Thoracic aorta (tissue), 2 donors: ENCODE measurements around the gene TMEM38B. TPM values are rescaled to one million over a fixed set of nuclear protein-coding genes. Genes with fewer than 3 reads are reported as not detected.

Experiments
- ATAC-seq: fragments of 150-250 bp; one replicate; pipeline ENCODE4 v1.8.0; 2017; ENCODE audit warnings: low read depth; ENCODE audit not compliant: insufficient number of reproducible peaks, low FRiP score
- DNase-seq: peaks from one replicate; pipeline ENCODE4 v3.0.0-alpha.2; 2020; ENCODE audit warnings: low spot score
- H3K27ac ChIP-seq, 2 donors: fragments of 200-600 bp; sonication (generic); 1 replicate in 1 of 2; 2 replicates in 1 of 2; pipeline ENCODE4 v1.5.1; 2016; ENCODE audit warnings: mild to moderate bottlenecking in 2 of 2, moderate library complexity in 2 of 2
- H3K27me3 ChIP-seq: fragments of 200-600 bp; sonication (generic); replicated peaks from 2 replicates; pipeline ENCODE4 v1.6.0; 2016; ENCODE audit warnings: mild to moderate bottlenecking; ENCODE audit not compliant: insufficient read depth
- H3K36me3 ChIP-seq: fragments of 200-600 bp; sonication (generic); one replicate; pipeline ENCODE4 v1.5.1; 2016
- H3K4me1 ChIP-seq, 2 donors: fragments of 200-600 bp; sonication (generic); 1 replicate in 1 of 2; 2 replicates in 1 of 2; pipeline versions ENCODE4 v1.5.1 to v1.6.0; 2016; ENCODE audit warnings: low read depth in 2 of 2, mild to moderate bottlenecking in 1 of 2; ENCODE audit not compliant: control insufficient read depth in 1 of 2
- H3K4me3 ChIP-seq: fragments of 200-600 bp; sonication (generic); 2 replicates; pipeline ENCODE4 v1.5.1; 2016; ENCODE audit warnings: mild to moderate bottlenecking
- H3K9me3 ChIP-seq: fragments of 200-600 bp; sonication (generic); 2 replicates; pipeline ENCODE4 v1.5.1; 2016
- total RNA-seq, 2 donors: library from RNA; depleted of rRNA; stranded (reverse); fragments of >200 nt; gene quantifications; one replicate each; pipeline versions ENCODE4 v1.1.0 to v1.2.3, GENCODE V29; 2016
- TF ChIP-seq, protein P1 (sequence below): fragments of 200-600 bp; sonication (generic); IDR thresholded peaks from one replicate; pipeline ENCODE4 v1.5.1; 2019; ENCODE audit warnings: antibody characterized with exemption

TMEM38B gene
- total RNA-seq, 2 donors from 2014 or later, result 6.1 to 6.6 TPM

DNA sequence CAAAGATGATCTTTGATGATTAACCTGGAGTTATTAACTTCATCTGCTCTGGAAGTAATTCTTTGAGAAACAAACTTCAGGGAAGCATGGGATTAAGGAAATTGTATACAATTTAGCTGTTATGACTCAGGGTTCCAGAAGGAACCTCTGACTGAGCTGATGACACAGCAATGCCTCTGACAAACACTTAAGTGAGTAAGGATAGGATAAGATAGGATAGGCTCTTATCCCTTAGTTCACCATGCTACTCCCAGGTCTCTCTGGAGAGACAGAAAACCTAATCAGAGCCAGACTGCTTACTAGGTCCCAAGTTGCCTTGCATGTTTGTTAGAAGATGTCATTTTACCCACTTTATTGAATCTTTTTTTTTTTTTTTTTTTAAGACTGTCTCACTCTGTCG, 12.6 kb upstream of the TMEM38B start:
- TF ChIP-seq, protein P1, sequence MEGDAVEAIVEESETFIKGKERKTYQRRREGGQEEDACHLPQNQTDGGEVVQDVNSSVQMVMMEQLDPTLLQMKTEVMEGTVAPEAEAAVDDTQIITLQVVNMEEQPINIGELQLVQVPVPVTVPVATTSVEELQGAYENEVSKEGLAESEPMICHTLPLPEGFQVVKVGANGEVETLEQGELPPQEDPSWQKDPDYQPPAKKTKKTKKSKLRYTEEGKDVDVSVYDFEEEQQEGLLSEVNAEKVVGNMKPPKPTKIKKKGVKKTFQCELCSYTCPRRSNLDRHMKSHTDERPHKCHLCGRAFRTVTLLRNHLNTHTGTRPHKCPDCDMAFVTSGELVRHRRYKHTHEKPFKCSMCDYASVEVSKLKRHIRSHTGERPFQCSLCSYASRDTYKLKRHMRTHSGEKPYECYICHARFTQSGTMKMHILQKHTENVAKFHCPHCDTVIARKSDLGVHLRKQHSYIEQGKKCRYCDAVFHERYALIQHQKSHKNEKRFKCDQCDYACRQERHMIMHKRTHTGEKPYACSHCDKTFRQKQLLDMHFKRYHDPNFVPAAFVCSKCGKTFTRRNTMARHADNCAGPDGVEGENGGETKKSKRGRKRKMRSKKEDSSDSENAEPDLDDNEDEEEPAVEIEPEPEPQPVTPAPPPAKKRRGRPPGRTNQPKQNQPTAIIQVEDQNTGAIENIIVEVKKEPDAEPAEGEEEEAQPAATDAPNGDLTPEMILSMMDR, result no peak
- H3K9me3 ChIP-seq, result no peaks in the 10 kb centered on the region
- no peak overlapping the region for H3K4me3 ChIP-seq
- H3K27me3 ChIP-seq, result no peaks in the 10 kb centered on the region
- H3K27ac ChIP-seq, result no peak overlapping the region
- no peak for ATAC-seq
- H3K36me3 ChIP-seq, result no peaks in the 10 kb centered on the region
- no peaks in the 10 kb centered on the region for H3K4me1 ChIP-seq
- no peak for DNase-seq

- ATAC-seq, result no peak
- H3K4me3 ChIP-seq, result no peak overlapping the region
- no peaks in the 10 kb centered on the region for H3K27me3 ChIP-seq
- TF ChIP-seq, protein P1, result no peak
- H3K36me3 ChIP-seq, result no peaks in the 10 kb centered on the region
- no peak for DNase-seq
- no peak overlapping the region for H3K27ac ChIP-seq
- no peaks in the 10 kb centered on the region for H3K4me1 ChIP-seq
- no peaks in the 10 kb centered on the region for H3K9me3 ChIP-seq
Observed at GRCh38 chr9:105683688-105684275, 10.6 kb upstream of the TMEM38B start.

GRCh38 chr9:105686936-105687335, 7.4 kb upstream of the TMEM38B start:
- ATAC-seq (no peak), DNase-seq (no peak)
- Histone ChIP-seq H3K9me3 (no peaks in the 10 kb centered on the region), H3K36me3 (no peaks in the 10 kb centered on the region), H3K4me1 (no peaks in the 10 kb centered on the region), H3K27me3 (no peaks in the 10 kb centered on the region), H3K4me3 (no peak overlapping the region), H3K27ac (no peak overlapping the region)
- TF ChIP-seq, protein P1, result no peak

DNA sequence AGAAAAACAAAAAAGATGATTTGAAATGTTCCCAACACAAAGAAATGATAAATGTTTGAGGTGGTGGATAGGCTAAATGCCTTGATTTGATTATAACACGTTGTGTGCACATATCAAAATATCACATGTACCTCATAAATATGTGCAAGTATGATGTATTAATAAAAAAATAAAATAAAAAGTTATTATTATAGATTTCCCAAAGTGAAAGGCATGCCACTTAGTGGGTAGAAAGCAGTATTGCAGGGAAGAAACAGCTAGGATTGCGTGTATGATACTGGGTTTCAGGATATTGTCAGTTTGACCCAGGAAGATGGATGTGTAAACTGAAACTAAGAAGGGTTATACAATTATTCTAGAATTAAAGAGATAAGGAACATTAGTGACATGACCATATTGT, 3.6 kb upstream of the TMEM38B start:
- no peak overlapping the region for H3K4me3 ChIP-seq
- no peak overlapping the region for H3K27ac ChIP-seq
- ATAC-seq (no peak), DNase-seq (no peak)
- no peaks in the 10 kb centered on the region for H3K27me3 ChIP-seq
- no peaks in the 10 kb centered on the region for H3K36me3 ChIP-seq
- H3K4me1 ChIP-seq, result peaks cover 4 to 13% of the 10 kb centered on the region in 2 donors
- TF ChIP-seq, protein P1, result peak; percentile 33
- H3K9me3 ChIP-seq, result no peaks in the 10 kb centered on the region

DNA sequence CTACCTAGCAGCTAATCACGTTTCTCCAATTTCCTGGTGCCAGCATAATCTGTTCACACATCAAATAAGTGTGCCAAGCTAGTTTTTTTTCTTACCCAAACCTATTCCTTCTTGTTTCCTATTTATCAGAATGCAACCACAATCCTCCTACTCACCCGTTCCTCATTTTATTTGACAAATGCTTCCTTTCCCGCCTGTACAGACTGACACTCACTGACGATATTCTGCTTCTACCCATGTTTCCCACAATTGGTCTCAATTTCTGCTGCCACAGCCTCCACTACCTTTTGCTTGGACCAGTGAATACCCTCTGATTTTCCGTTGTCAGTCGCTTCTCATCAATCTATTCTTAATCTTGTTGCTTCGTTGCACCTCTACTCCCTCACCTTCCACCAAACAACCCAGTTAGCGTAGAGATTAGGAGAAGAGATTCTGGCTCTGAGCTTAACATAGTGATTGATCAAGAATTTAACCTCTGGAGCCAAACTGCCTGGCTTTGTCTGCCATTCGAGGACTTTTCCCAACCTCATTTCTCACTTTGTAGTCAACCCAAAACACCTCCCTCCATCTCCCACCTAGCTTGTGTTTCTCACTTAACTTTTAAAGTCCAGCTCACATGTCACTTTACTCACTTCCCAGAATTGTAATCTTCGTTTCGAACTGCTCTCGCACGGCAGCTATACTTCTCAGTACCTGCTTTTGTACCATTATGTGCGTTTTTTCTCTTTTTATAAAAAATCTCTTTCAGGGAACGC, 729 bp upstream of the TMEM38B start:
- H3K27ac ChIP-seq, result no peak overlapping the region

More for the DNA sequence above, 729 bp upstream of the TMEM38B start:
- no peak for DNase-seq
- ATAC-seq, result no peak
- Histone ChIP-seq H3K27me3 (no peaks in the 10 kb centered on the region), H3K9me3 (no peaks in the 10 kb centered on the region), H3K4me1 (peaks cover 4 to 15% of the 10 kb centered on the region in 2 donors), H3K36me3 (no peaks in the 10 kb centered on the region), H3K4me3 (peak overlapping the region; percentile 88)
- TF ChIP-seq, protein P1, result no peak
